Spleen (tissue), 11 donors: Measurements from ENCODE around the gene CLASP2. TPM values are rescaled to one million over a fixed set of nuclear protein-coding genes. Genes with fewer than 3 reads are reported as not detected.

Source experiments
- DNase-seq: peaks from one replicate; pipeline ENCODE4 v3.0.0-alpha.2; 2020
- H3K27ac ChIP-seq, 8 donors: fragments of 200-600 bp; sonication (generic) in 7 of 8; 1 replicate in 4 of 8; 2 replicates in 4 of 8; pipeline versions ENCODE4 v1.5.0 to v1.8.0; 2016 to 2021; ENCODE audit warnings: inconsistent platforms in 4 of 8, mild to moderate bottlenecking in 4 of 8, moderate library complexity in 1 of 8
- H3K27me3 ChIP-seq, 7 donors: fragments of 200-600 bp; sonication (generic) in 6 of 7; replicated peaks in 1 of 7; 1 replicate in 4 of 7; 2 replicates in 3 of 7; pipeline versions ENCODE4 v1.5.0 to v1.8.0; 2016 to 2021; ENCODE audit warnings: inconsistent platforms in 3 of 7, mild to moderate bottlenecking in 1 of 7
- H3K36me3 ChIP-seq, 6 donors: fragments of 200-600 bp; sonication (generic) in 5 of 6; 1 replicate in 4 of 6; 2 replicates in 2 of 6; pipeline versions ENCODE4 v1.5.0 to v1.8.0; 2016 to 2021; ENCODE audit warnings: inconsistent platforms in 2 of 6
- H3K4me1 ChIP-seq, 6 donors: fragments of 200-600 bp; sonication (generic) in 5 of 6; 1 replicate in 3 of 6; 2 replicates in 3 of 6; pipeline versions ENCODE4 v1.5.0 to v1.8.0; 2016 to 2021; ENCODE audit warnings: inconsistent platforms in 3 of 6
- H3K4me3 ChIP-seq, 8 donors: fragments of 200-600 bp; sonication (generic) in 7 of 8; 1 replicate in 4 of 8; 2 replicates in 4 of 8; pipeline versions ENCODE4 v1.5.0 to v1.8.0; 2016 to 2021; ENCODE audit warnings: inconsistent platforms in 4 of 8, mild to moderate bottlenecking in 4 of 8, moderate library complexity in 2 of 8
- H3K9me3 ChIP-seq, 8 donors: fragments of 200-600 bp; sonication (generic) in 7 of 8; 1 replicate in 4 of 8; 2 replicates in 4 of 8; pipeline versions ENCODE4 v1.5.0 to v1.8.0; 2016 to 2021; ENCODE audit warnings: inconsistent platforms in 4 of 8
- CTCF ChIP-seq, 11 experiments: fragments of 200-600 bp in 7 of 11; fragments of 450-650 bp in 4 of 11; sonication (generic) in 4 of 11; IDR thresholded peaks in 8 of 11; conservative IDR thresholded peaks in 3 of 11; 1 replicate in 7 of 11; 2 replicates in 4 of 11; pipeline versions ENCODE4 v1.4.0 to v1.8.0; 2016 to 2021; ENCODE audit warnings: antibody characterized with exemption in 11 of 11, inconsistent platforms in 4 of 11, mild to moderate bottlenecking in 1 of 11
- POLR2A ChIP-seq, 3 donors: fragments of 450-650 bp; IDR thresholded peaks; one replicate each; pipeline ENCODE4 v1.5.1; 2017; ENCODE audit warnings: antibody characterized with exemption in 3 of 3, mild to moderate bottlenecking in 1 of 3
- POLR2AphosphoS5 ChIP-seq, 3 donors: sonication (generic); formaldehyde crosslinking; IDR thresholded peaks; one replicate each; pipeline ENCODE4 v1.5.1; 2017; ENCODE audit warnings: antibody characterized with exemption in 3 of 3
- WGBS, 5 donors: extraction: QIAGEN DNeasy Blood & Tissue Kit in 3 of 5; methylation state at CpG; one replicate each; pipeline versions ENCODE4 v1.1.5 to v1.1.7; 2013 to 2018; 5-methylcytosine and 5-hydroxymethylcytosine counted together
- intact Hi-C: fragments of 100-400 bp; cut with DNase I; formaldehyde crosslinking; loops from one replicate; pipeline ENCODE4 v1.15.0; 2023; ENCODE audit warnings: low total_unique reads
- polyA plus RNA-seq, 3 donors: library from polyadenylated mRNA; stranded (reverse); fragments of 200-250 nt; gene quantifications; one replicate each; pipeline ENCODE4 v1.2.1, GENCODE V29; 2013
- total RNA-seq, 7 donors: library from RNA; depleted of rRNA in 3 of 7; stranded (reverse); fragments of >200 nt in 3 of 7; fragmentation: NEBNext Ultra II Directional in 4 of 7; extraction: Animal tissue kit (Norgen Biotek cat#: 25700) in 4 of 7; gene quantifications; one replicate each; pipeline versions ENCODE4 v1.1.0 to v1.2.1, GENCODE V29; 2016 to 2021
- donor health status: healthy with polysubstance abuse.
- donor health status: DM: no; HTN: no; CAD: no; lungs with moderate emphysema.
- donor health status: DM: no; HTN: no; CAD: no.
- donor health status: Bipolar disorder and iron deficiency.
- donor health status: healthy.
- donor health status: DM: no; HTN: no; CAD: no.
- donor health status: DM: yes; HTN: yes; CAD: no.

CLASP2 gene
- total and polyA plus RNA-seq, 10 donors: 8.7 to 200 (median 72.5) TPM

DNA sequence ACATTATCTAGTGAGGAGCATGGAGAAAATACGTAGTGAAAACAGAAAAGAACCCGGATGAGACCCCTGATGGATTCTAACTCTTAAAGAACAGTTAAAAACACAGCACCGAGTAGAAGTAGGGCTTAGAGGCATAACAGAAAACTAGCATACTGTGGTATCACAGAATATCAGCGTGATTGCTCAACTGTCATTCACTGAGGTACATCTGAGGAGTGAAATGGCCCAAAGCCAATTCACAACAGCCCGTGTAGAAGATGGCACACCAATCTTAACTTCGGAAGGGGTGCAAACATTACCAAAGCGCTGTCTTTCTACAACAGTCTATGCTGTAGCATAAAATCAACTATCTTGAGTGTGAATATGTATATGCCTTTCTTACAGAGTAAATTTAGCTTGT, 1.8 kb downstream of the CLASP2 start:
- H3K9me3 ChIP-seq: no peaks in the 10 kb centered on the region
- WGBS, 5 donors: 71 to 81% (median 74%) methylated on average over 7 of the region's 7 CpGs
- TF ChIP-seq POLR2A (IDR thresholded peaks at IDR 0.05) (no peak), POLR2AphosphoS5 (IDR thresholded peaks at IDR 0.05) (no peak), CTCF (IDR thresholded peaks at IDR 0.05 in 8 of 11, conservative IDR thresholded peaks at IDR 0.05 in 3 of 11) (no peak)
- H3K4me3 ChIP-seq: peak overlapping the region in 3 of 8 donors; percentile 70 to 86 (median 72)
- H3K4me1 ChIP-seq: peaks cover 8 to 53% (median 27%) of the 10 kb centered on the region in 6 donors
- no peaks in the 10 kb centered on the region for H3K27me3 ChIP-seq
- no peak overlapping the region for H3K27ac ChIP-seq
- intact Hi-C loops: loop anchor here (10.0 kb wide), 1 partner anchor 71 kb away; no protein-coding TSS in a partner anchor
- H3K36me3 ChIP-seq: no peaks in the 10 kb centered on the region
- no peak for DNase-seq

DNA sequence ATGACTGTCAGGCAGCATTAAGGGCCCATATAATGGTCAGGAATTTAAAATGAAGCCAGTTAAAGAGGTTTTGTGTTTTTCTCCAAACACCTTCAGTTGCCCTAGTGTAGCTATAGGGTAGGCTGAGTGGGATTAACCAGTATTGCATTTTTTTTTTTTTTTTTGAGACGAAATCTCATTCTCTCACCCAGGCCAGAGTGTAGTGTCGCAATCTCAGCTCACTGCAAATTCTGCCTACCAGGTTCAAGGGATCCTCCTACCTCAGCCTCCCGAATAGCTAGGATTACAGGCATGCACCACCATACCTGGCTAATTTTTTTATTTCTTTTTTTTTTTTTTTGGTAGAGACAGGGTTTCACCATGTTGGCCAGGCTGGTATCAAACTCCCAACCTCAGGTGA, 7.0 kb downstream of the CLASP2 start:
- Histone ChIP-seq H3K36me3 (no peaks in the 10 kb centered on the region), H3K27ac (no peak overlapping the region), H3K4me1 (peaks cover 3 to 33% (median 10%) of the 10 kb centered on the region in 6 donors), H3K9me3 (no peaks in the 10 kb centered on the region), H3K27me3 (no peaks in the 10 kb centered on the region), H3K4me3 (no peak overlapping the region)
- intact Hi-C loops: loop anchor here (10.0 kb wide), 1 partner anchor 66 kb away; no protein-coding TSS in a partner anchor
- no peak for DNase-seq
- WGBS, 5 donors: 82 to 99% (median 93%) methylated on average over 3 of the region's 3 CpGs
- no peak for TF ChIP-seq CTCF (IDR thresholded peaks at IDR 0.05 in 8 of 11, conservative IDR thresholded peaks at IDR 0.05 in 3 of 11)

DNA sequence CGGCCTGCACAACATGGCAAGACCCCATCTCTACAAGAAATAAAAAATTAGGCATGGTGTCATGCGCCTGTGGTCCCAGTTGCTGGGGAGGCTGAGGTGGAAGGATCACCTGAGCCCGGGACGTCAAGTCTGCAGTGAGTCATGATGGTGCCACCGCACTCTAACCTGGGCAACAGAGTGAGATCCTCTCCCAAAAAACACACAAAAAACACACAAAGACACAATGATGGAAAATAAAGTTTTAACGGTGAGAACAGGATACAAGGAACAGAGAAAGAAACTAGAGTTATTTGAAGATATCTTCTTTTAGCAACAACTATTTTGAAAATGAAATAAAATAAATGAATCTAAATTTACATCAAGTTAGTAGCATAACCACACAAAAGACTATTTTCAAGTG, 12.0 kb downstream of the CLASP2 start:
- intact Hi-C loops: no loop called here
- no peak overlapping the region for H3K27ac ChIP-seq
- H3K4me1 ChIP-seq: peaks cover 0 to 5% (median 0%) of the 10 kb centered on the region in 6 donors
- 93 to 98% (median 96%) methylated on average over 6 of the region's 6 CpGs for WGBS, 5 donors
- H3K27me3 ChIP-seq: no peaks in the 10 kb centered on the region
- H3K4me3 ChIP-seq: no peak overlapping the region
- TF ChIP-seq POLR2A (IDR thresholded peaks at IDR 0.05): no peak
- no peak for TF ChIP-seq POLR2AphosphoS5 (IDR thresholded peaks at IDR 0.05)
- TF ChIP-seq CTCF (IDR thresholded peaks at IDR 0.05 in 8 of 11, conservative IDR thresholded peaks at IDR 0.05 in 3 of 11): no peak
- DNase-seq: no peak
- peaks cover 0 to 18% (median 0%) of the 10 kb centered on the region in 6 donors for H3K36me3 ChIP-seq
- peaks cover 0 to 42% (median 32%) of the 10 kb centered on the region in 8 donors for H3K9me3 ChIP-seq

GRCh38 chr3:33704891-33705290, 13.2 kb downstream of the CLASP2 start:
- H3K9me3 ChIP-seq: peaks cover 0 to 50% (median 35%) of the 10 kb centered on the region in 8 donors
- no peak for TF ChIP-seq POLR2A (IDR thresholded peaks at IDR 0.05)
- no peak for TF ChIP-seq POLR2AphosphoS5 (IDR thresholded peaks at IDR 0.05)
- TF ChIP-seq CTCF (IDR thresholded peaks at IDR 0.05 in 8 of 11, conservative IDR thresholded peaks at IDR 0.05 in 3 of 11): no peak
- peaks cover 0 to 4% (median 0%) of the 10 kb centered on the region in 6 donors for H3K4me1 ChIP-seq
- no peak for DNase-seq
- no peaks in the 10 kb centered on the region for H3K27me3 ChIP-seq
- intact Hi-C loops: no loop called here
- H3K4me3 ChIP-seq: no peak overlapping the region
- 81 to 91% (median 87%) methylated on average over 3 of the region's 3 CpGs for WGBS, 5 donors
- no peak overlapping the region for H3K27ac ChIP-seq
- H3K36me3 ChIP-seq: peaks cover 0 to 18% (median 0%) of the 10 kb centered on the region in 6 donors
